ENCODE results near the gene RBBP4.
"Not testable (repeated sequence)": the region's sequence is repeated elsewhere in the genome, so short reads cannot be mapped to it uniquely, and the experiment has no call there.

RBBP4 gene

DNA sequence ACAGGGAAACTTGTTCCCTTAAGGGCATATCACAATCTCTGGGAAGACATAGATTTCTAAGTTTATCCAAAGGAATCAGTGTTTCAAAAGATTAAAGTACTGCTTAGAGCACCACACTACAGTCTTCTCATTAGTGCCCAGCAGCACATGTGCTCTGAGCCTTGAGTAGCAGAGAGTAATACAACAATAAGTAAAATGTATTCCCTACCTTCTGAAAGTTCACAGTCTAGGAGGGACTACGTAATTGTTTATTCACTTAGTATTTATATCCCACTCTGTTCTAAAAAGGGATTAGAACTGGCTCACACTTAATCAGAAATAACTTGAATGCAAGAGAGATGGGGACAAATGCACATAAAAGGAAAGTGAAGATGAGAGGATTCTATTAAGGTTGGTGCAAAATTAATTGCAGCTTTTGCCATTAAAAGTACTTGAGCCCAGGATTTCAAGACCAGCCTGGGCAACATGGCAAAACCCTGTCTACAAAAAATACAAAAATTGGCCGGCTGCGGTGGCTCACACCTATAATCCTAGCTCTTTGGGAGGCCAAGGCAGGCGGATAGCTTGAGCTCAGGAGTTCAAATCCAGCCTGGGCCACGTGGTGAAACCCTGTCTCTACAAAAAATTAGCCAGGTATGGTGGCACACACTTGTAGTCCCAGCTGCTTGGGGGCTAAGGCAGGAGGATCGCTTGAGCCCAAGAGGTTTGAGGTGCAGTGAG lies 42.6 kb downstream of the RBBP4 start:
- no peak for DNase-seq (ENCODE audit: low read depth)

DNA sequence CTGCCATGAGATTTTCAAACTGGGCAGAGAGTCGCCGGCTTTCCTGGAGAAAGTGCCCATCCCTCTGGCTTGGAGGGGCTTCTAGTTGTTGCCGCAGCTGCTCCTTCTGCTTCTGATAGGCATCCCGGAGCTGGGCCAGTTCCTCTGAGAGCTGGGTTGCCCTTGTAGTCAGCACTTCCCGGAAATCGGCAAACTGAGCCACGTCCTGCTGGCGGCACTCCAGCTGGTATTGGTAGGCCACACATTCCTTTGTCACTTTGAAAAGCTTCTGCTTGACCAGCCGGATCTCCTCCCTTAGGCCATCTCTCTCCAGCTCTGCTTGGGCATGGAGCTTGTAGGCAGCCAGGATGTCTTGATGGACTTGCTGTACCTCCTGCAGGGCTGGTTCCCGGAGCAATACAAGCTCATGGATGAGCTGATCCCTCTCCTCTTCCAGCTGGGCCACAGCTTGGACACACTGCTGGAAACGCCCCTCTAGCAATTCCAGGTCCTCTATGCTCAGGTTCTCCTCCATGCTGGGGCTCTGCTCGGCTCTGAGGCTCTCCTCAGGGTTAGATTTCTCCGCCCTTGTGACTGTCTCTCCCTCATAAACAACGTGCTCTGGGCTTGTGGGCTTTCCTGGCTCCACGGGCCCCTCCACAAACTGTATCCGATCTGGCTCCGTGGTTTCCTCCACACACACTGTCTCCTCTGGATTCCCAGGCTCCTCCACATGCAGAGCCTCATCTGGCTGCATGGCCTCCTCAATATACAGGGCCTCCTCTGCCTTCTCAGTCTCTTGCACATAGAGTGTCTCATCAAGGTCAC lies 44.3 kb downstream of the RBBP4 start:
- no peak for DNase-seq (ENCODE audit: low read depth)

DNA sequence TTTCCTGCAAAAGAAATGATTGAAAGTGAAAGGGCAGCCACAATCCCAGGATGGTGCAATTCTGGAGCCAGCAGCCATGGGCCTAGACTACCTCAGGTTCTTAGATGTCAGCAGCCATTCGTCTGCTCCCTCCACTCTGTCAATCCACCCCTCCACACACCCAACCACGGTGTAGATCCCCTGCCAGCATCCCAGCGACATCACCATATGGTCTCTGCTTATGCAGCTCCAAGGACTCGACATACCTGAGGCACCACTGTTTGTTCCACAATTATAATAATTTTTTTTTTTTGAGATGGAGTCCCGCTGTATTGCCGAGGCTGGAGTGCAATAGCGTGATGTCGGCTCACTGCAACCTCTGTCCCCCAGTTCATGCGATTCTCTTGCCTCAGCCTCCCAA lies 45.0 kb downstream of the RBBP4 start:
- no peak for DNase-seq (ENCODE audit: low read depth)

DNA sequence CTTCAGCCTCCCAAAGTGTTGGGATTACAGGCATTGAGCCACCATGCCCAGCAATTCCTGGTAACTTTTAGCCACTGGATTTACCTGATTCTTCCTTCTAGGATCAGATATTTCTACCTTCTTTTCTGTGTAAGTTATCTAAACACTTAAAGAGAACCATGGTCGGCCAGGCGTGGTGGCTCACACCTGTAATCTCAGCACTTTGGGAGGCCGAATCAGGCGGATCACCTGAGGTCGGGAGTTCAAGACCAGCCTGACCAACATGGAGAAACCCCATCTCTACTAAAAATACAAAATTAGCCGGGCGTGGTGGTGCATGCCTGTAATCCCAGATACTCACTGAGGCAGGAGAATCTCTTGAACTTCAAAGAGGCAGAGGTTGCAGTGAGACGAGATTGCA lies 46.0 kb downstream of the RBBP4 start:
- not testable (repeated sequence) for DNase-seq (ENCODE audit: low read depth)

DNA sequence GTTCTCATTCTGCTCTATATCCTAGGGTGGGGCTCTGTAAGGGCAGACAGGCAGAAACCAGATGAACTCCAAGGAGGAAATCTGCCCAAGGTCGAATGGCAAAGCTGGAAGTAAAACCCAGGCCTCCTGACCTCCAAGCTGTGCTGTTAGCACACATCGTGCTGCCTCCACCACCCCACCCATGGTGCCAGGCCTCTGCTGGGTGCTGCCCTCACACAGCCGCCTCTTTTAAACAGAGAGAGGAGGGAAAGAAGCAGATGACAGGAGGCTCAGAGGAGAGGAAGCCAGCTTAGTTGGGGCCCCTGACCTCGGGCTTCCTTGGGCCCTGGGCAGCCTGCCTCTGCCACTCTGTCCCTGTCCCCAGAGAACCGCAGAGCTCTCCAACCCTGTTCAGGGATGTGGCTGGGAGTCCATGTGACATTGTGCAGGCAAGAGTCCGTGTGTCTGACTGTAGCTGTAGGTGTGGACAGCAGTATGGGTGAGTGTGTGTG lies 50.5 kb downstream of the RBBP4 start:
- DNase-seq (ENCODE audit: low read depth): no peak

DNA sequence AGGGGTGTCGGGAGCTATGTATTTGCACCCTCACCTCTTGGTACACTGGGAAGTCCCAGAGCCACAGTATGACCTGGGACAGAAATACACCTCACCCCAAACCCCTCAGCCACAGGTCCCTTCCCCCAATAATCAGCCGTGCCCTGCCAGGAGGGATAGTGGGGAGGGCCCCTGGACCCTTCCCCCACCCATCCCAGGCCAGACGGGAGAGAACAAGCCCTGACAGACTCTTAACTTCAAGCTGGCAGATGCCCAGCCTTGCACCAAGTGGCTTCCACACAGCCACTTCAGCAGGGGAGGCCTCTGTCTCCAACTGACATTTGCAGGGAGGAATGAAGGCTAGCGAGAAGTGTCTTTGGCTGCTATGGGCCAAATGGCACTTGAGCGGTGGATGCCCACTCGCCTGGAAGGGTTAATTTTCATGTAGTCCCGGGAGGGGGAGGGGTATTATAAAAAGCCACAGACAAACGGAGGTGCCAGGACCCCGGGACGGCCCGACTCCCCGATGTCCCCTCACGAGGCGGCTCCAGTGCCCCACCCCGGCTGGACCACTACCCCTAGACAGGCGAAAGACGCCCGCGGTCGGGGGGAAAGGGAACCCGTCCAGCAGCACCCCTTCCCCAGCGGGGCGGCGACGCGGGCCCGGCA lies 51.1 kb downstream of the RBBP4 start:
- DNase-seq (ENCODE audit: low read depth): no peak

DNA sequence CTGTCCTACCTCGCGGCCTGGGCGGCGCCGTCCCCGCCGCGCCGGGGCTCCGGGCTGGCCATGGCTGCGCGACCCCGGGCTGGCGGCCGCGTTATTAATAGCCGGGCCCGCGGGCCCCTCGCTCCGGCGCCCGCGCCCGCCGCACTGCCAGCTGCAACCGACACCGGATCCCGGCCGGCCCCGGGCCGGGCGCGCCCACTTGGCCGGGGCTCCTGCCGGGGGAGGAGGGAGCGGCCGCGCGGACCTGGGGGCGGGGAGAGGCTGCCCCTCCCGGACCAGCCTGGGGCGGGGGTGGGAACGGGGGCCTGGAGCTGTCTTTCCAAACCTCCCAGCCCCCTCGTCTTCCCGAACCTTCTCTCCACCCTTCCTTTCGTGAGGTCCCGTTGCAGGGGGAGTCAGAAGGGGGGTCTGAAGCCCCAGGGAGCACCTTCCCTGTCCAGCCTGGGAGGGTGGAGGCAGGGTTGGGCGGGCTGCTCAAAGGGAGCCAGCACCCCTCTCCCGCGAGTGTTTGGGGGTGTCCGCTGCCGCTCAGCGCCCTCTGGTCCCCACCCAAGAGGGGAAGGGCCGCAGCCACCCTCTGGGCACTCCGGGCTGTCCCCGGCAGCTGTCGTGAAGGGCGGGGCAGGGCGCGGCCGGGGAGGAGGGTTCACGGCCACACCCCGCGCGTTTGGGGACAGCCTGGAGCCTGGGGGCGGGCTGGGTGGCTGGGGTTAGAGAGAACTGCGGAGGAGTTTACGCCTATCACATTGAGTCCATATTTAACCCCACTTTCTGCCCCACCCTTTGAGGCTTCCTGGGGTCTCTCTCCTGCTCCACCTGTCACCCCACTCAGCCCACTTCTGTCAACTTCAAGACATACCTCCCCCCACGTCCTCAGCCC lies 51.8 kb downstream of the RBBP4 start, which contains the start of gene SYNC:
Gene SYNC, minus strand, starts transcription at position 172 of the 880 bp plus-strand sequence. Its CDS starts 110 bp downstream, at position 62.
- no peak for DNase-seq (ENCODE audit: low read depth)

DNA sequence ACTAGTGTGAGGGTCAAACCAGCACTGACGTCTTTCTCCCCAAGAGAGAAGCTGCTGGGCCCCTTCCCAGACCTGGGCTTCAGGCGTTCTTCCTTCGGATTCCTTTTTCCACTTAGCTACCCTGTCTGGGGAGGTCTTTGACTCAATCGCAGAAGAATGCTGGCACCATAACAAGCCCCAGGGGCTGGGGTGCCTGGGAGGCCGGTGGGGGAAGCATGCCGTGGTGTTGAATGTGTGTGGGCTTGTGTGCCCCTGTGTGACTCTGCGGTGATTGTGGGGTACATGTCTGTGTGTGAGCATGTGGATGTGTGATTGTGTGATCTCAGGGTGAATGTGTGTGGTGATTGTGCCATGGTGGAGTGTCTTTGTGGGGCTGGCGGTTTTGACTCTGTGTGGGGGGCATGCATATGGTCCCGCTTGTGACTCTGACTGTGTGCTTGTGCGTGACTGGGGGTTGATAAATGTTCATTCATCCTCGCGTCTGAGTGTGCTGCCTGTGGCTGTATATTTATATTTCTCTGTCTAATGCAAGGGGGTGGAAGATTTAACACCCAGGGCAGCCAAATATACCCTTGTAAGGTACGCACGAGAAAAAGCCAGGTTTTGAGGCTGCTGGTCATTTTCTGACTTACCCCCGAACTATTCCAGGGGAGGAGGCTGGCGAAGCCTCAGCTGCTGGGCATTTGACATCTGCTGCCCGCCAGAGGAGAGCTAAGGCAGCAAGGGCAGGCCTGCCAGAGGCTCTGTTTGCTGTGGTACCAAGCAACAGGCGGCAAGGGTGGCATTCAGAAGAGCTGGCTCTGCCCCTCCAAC lies 52.7 kb downstream of the RBBP4 start:
- peak; percentile 57 for DNase-seq (ENCODE audit: low read depth)

DNA sequence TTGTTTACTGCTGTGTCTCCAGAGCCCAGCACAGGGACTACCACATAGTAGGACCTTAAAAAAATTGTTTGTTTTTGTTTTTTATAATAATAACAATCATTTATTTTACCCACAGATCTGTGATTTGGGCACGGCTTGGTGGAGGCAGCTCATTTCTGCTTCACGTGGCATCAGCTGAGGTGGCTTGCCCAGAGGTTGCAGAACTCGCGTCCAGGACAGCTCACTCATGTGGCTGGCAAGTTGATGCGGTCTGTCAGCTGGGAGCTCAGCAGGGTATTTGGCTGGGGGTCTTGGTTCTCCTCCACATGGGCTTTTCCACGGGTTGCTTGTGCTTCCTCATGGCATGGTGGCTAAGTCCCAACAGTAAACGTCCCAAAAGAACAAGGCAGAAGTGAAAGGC lies 54.5 kb downstream of the RBBP4 start:
- no peak for DNase-seq (ENCODE audit: low read depth)

DNA sequence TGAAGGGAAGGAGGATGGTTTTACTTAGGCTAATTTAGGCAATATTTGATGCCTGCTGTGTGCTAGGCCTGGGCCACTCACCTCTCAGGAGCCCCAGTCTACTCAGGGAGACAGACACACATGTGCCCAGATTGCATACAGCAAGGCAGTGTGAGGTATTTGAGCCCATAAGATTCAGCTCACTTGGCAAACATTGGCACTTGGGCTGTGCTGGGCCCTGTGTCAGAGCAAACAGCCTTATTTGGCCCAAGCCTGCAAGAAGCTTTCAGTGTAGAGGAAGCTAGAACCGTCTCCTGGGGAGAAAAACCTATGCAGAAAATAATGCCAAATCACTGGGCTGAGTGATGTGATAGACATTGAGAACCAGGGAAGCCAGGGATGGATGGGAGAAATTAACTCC lies 55.5 kb downstream of the RBBP4 start:
- DNase-seq (ENCODE audit: low read depth): no peak

DNA sequence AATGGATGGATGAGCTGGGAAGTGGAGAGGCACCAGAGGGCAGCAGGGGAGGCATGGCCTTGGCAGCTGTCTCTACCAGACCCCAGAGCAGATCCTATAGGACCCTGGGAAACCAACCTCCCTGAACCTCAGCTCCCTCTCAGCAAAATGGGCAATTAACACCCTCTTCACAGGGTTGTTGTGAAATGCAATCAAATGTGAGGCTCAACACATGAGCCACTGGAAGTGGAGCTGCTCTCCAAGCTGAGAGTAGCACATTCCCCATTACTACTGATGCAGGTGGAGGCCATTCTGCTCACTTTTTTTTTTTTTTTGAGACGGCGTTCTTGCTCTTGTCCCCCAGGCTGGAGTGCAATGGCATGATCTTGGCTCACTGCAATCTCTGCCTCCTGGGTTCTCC lies 58.1 kb downstream of the RBBP4 start:
- no peak for DNase-seq (ENCODE audit: low read depth)

DNA sequence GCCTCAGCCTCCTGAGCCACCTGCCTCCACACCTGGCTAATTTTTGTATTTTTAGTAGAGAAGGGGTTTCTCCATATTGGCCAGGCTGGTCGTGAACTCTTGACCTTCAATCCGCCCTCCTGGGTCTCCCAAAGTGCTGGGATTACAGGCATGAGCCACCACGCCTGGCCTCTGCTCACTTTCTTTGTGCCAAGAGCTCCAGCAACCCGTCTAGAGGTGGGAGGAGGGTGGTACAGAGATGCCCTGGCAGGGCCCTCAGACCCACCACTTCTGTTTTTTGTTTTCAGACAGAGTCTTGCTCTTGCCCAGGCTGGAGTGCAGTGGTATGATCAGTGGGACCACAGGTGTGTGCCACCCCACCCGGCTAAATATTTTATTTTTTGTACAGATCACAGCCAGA lies 58.5 kb downstream of the RBBP4 start:
- no peak for DNase-seq (ENCODE audit: low read depth)

DNA sequence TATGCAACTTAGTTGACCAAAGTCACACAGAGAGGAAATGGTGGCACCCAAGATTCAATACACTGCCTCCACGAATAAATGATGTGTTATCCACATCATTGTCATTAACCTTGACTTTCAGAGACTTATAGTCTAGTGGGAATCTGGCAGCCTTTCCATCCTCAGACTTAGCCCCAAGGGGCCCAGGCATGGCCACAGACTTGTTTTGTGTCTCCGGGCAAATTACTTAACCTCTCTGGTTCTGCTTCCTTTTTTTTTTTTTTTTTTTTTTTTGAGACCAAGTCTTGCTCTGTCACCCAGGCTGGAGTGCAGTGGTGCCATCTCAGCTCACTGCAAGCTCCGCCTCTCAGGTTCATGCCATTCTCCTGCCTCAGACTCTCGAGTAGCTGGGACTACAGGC lies 60.2 kb downstream of the RBBP4 start:
- DNase-seq (ENCODE audit: low read depth): not testable (repeated sequence)

DNA sequence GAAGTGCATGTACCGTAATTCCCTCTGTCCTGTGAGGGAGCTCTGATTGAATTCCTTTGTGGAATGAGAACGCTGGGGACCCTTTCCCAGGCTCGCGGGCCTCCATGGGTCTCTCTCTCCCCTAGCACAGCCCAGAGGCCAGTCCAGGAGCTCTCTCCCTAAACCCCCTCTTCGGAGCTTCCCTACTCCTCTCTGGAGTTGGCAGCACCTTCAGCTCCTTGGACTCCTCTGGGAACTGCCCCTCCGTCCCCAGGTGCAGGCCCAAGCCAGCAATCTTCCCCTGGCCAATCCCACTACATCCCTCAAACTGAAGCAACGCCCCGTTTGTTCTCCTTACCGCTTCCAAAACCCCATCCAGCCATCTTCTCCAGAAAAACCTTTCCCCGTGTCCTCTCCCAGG lies 62.1 kb downstream of the RBBP4 start:
- no peak for DNase-seq (ENCODE audit: low read depth)

DNA sequence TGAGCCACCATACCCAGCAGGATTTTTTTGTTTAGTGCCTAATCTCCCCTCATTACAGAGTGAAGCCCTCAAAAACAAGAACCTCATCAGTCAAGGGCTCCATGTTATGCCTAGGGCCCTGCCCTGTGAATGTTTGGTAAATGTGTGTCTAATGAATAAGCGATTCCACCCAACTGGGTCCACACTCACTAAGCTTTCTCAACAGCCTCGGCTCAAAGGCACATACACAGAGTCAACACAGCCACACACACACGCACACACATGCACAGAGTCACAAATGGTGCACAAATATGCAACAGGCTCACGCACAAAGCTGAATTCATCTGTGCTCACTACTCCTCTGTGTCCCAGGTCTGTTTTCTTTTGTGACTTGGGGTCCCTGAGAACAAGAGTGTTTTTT lies 63.3 kb downstream of the RBBP4 start:
- no peak for DNase-seq (ENCODE audit: low read depth)

DNA sequence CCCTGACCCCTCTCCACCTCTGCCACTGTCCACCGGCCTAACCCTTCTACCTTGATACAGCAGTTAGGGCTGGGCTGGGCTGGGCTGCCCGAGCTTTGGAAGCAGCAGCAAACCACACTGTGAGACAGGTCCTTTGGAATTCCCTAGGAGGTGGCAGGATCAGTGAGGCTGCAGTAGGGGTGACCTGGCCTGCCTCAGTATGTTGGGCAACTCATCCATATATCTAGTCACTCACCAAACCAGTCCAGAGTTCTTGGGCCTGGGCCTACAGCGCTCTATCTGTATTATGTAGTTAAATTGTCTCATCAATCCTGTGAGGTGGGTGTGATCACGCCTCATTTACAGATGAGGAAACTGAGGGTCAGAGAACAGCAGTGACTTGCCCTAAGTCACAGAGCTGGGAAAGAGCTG lies 64.9 kb downstream of the RBBP4 start:
- no peak for DNase-seq (ENCODE audit: low read depth)

DNA sequence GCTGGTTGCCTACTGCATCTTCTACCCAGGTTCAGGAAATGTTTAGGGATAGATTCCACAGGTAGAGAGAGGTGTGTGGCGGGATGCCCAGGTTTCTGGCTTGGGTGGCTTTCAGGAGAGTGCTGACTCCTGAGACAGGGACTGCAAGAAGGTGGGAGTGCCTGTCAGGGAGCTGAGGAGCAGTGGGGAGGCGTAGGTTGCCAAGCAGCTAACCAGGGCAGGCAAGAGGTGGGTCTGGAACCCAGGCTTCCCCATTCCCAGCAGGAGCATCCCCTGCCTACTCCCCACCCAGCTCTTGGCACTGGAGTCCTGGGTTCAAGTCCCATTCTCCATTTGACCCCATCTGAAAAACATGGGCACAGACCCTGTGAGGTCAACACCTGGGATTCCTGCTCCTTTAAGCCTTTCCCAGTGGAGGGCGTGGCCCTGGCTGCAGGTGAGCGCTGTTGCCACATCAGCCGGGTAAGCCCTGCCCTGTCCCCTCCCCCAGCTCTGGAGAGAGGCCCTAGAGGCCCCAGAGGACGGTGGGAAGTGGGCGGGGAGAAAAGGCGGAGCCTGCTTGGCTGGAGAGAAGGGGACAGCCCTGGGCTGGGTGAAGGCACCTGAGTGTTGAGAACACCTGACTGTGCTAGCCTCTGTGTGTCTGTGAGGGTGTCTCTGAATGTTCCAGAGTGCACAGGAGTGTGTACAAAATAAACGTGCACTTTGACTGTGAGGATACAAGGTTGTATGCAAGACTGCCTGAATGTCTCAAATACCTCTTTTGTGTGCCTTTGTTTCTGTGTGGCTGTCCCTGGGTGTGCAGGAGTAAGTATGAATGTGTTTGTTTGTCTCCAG lies 65.5 kb downstream of the RBBP4 start:
- no peak for DNase-seq (ENCODE audit: low read depth)

DNA sequence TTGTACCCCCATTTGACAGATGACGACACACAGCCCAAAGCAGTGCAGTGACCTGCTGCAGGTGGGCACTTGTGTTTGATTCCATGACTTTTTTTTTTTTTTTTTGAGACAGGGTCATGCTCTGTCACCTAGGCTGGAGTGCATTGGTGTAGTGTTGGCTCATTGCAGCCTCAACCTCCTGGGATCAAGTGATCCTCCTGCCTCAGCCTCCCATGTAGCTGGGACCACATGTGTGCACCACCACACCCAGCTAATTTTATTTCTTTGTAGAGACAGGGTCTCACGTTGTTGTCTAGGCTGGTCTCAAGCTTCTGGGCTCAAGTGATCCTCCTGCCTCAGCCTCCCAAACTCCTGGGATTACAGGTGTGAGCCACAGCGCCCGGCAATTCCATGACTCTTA lies 66.5 kb downstream of the RBBP4 start:
- DNase-seq (ENCODE audit: low read depth): no peak

DNA sequence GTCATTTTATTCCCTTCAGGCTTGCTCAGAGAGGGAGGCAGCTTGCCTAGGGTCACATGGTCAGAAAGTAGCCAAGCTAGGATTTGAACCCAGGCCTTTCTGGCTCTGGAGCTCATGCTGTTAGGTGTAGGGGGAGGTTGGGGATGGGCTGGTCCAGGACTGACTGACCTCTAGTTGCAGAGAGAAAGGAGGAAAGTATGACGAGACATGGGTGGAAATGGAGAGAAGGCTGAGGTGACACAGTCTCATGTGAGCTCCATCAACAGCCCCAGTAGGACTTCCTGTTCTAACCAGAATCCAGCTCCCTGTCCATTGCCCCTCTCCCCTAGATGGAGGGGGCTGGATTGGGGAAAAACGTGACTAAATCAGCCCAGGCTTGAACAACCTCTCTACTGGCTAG lies 67.0 kb downstream of the RBBP4 start:
- no peak for DNase-seq (ENCODE audit: low read depth)

DNA sequence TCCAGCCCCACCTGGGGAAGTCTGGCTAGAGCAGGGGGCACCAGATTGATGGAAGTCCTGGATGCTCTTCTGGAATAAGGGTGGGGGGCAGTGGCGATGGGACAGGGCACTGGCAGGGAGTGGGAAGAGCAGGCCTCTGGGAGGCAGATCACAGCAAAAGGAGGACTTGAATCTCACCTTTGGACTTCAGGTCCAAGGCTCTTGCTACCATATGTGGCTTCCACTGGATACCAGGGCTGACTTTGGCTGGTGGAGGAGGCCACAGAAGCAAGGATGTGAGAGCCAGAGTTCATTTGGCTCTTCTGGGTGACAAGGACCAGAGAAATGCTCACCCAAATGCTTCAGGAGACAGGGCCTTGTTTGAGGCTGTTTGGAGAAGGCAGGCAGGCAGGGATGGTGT lies 67.5 kb downstream of the RBBP4 start:
- DNase-seq (ENCODE audit: low read depth): no peak

Data from HS-5 (cell line).